Liver (tissue), 9 donors: ENCODE data around the gene PROB1. TPM values are rescaled to one million over a fixed set of nuclear protein-coding genes. Genes with fewer than 3 reads are reported as not detected.
"Not testable (repeated sequence)": the region's sequence is repeated elsewhere in the genome, so short reads cannot be mapped to it uniquely, and the experiment has no call there.

Experiments used
- DNase-seq: peaks from one replicate; pipeline ENCODE4 v3.0.0-alpha.2; 2017; ENCODE audit warnings: low spot score
- H3K27ac ChIP-seq, 2 donors: one replicate each; pipeline ENCODE4 v1.7.0; 2013; ENCODE audit warnings: inconsistent platforms in 2 of 2, low read length in 2 of 2, control low read depth in 1 of 2, low read depth in 1 of 2, mild to moderate bottlenecking in 1 of 2
- H3K27me3 ChIP-seq, 4 donors: one replicate each; pipeline versions ENCODE4 v1.6.1 to v1.7.0; 2013; ENCODE audit warnings: low read length in 3 of 4, inconsistent platforms in 1 of 4, mild to moderate bottlenecking in 1 of 4, moderate library complexity in 1 of 4; ENCODE audit not compliant: control insufficient read depth in 4 of 4, insufficient read depth in 4 of 4
- H3K36me3 ChIP-seq, 4 donors: one replicate each; pipeline versions ENCODE4 v1.6.1 to v1.7.0; 2013; ENCODE audit warnings: low read length in 3 of 4, mild to moderate bottlenecking in 3 of 4, low read depth in 1 of 4, moderate library complexity in 1 of 4; ENCODE audit not compliant: control insufficient read depth in 4 of 4, insufficient read depth in 3 of 4
- H3K4me1 ChIP-seq, 4 donors: one replicate each; pipeline versions ENCODE4 v1.6.1 to v1.7.0; 2013; ENCODE audit warnings: low read length in 3 of 4, mild to moderate bottlenecking in 3 of 4, moderate library complexity in 1 of 4; ENCODE audit not compliant: control insufficient read depth in 4 of 4, insufficient read depth in 4 of 4
- H3K4me3 ChIP-seq, 3 donors: one replicate each; pipeline versions ENCODE4 v1.6.1 to v1.7.0; 2013; ENCODE audit warnings: low read length in 3 of 3, control low read depth in 1 of 3, low read depth in 1 of 3, mild to moderate bottlenecking in 1 of 3
- H3K9ac ChIP-seq, 2 donors: one replicate each; pipeline ENCODE4 v1.7.0; 2013; ENCODE audit warnings: low read length in 2 of 2, mild to moderate bottlenecking in 2 of 2, moderate library complexity in 2 of 2, control low read depth in 1 of 2, low read depth in 1 of 2
- H3K9me3 ChIP-seq, 4 donors: one replicate each; pipeline versions ENCODE4 v1.6.1 to v1.7.0; 2013; ENCODE audit warnings: low read length in 3 of 4; ENCODE audit not compliant: control insufficient read depth in 4 of 4
- HNF4A ChIP-seq, 2 donors: conservative IDR thresholded peaks; 2 replicates each; pipeline ENCODE4 v1.6.1; 2016; ENCODE audit warnings: antibody characterized with exemption in 2 of 2, mild to moderate bottlenecking in 2 of 2
- HNF4G ChIP-seq: IDR thresholded peaks from 2 replicates; pipeline ENCODE4 v1.6.1; 2016; ENCODE audit warnings: antibody characterized with exemption
- JUND ChIP-seq, 2 donors: IDR thresholded peaks; 2 replicates each; pipeline ENCODE4 v1.6.1; 2016; ENCODE audit warnings: antibody characterized with exemption in 2 of 2
- NR2F2 ChIP-seq: IDR thresholded peaks from 2 replicates; pipeline ENCODE4 v1.6.1; 2016; ENCODE audit warnings: antibody characterized with exemption
- RXRA ChIP-seq, 2 donors: IDR thresholded peaks; 2 replicates each; pipeline ENCODE4 v1.6.1; 2017 to 2018; ENCODE audit warnings: antibody characterized with exemption in 2 of 2, mild to moderate bottlenecking in 1 of 2
- YY1 ChIP-seq: IDR thresholded peaks from 2 replicates; pipeline ENCODE4 v1.6.1; 2016; ENCODE audit warnings: antibody characterized with exemption, mild to moderate bottlenecking
- WGBS: extraction: QIAGEN DNeasy Blood & Tissue Kit; methylation state at CpG from one replicate; pipeline ENCODE4 v1.1.7; 2013; 5-methylcytosine and 5-hydroxymethylcytosine counted together
- polyA plus RNA-seq, 2 donors: library from polyadenylated mRNA; stranded (reverse) in 1 of 2; unstranded in 1 of 2; fragments of 200-250 nt in 1 of 2; fragments of >200 nt in 1 of 2; fragmentation: Nextera tagmentation in 1 of 2; extraction: Ambion mirVana in 1 of 2; gene quantifications; one replicate each; pipeline versions ENCODE4 v1.2.1 to v1.2.3, GENCODE V29; 2013 to 2015
- total RNA-seq, 2 donors: library from RNA; depleted of rRNA; stranded (reverse); fragments of >200 nt; gene quantifications; one replicate each; pipeline ENCODE4 v1.2.3, GENCODE V29; 2014
- TF ChIP-seq, protein P1 (sequence below): IDR thresholded peaks from 2 replicates; pipeline ENCODE4 v1.6.1; 2016; ENCODE audit warnings: antibody characterized with exemption, mild to moderate bottlenecking
- TF ChIP-seq, protein P2 (sequence below): IDR thresholded peaks from 2 replicates; pipeline ENCODE4 v1.6.1; 2016; ENCODE audit warnings: antibody characterized with exemption
- donor health status: healthy.
- donor health status: healthy.
- donor health status: healthy.
- donor health status: healthy.
- donor health status: healthy.

PROB1 gene
- total and polyA plus RNA-seq, 4 donors = 0.04 to 0.67 (median 0.34) TPM

DNA sequence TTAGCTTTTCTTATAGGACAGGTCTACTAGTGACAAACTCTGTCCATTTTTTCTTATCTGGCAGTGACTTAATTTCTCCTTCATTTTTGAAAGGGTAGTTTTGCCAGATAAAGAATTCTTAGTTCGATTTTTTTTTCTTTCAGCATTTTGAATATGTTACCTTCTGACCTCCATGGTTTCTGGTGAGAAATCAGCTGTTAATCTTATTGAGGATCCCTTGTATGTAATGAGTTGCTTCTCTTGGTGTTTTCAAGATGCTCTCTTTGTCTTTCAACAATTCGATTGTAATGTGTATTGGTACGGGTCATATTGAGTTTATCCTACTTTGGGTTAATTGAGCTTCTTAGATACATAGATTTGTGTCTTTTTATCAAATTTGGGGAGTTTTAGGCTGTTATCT is 40.7 kb downstream of the PROB1 start:
- Histone ChIP-seq H3K9ac (no peak overlapping the region), H3K9me3 (no peaks in the 10 kb centered on the region), H3K4me1 (peaks cover 0 to 2% (median 0%) of the 10 kb centered on the region in 4 donors), H3K4me3 (no peak overlapping the region), H3K27ac (no peak overlapping the region), H3K36me3 (peaks cover 0 to 2% (median 0%) of the 10 kb centered on the region in 4 donors), H3K27me3 (no peaks in the 10 kb centered on the region)
- DNase-seq = no peak
- no peak for TF ChIP-seq NR2F2
- TF ChIP-seq HNF4A (conservative IDR thresholded peaks at IDR 0.05) = no peak
- TF ChIP-seq RXRA (IDR thresholded peaks at IDR 0.05) = no peak
- no peak for TF ChIP-seq JUND (IDR thresholded peaks at IDR 0.05)
- WGBS = 97% methylated on average over 3 of the region's 3 CpGs

DNA sequence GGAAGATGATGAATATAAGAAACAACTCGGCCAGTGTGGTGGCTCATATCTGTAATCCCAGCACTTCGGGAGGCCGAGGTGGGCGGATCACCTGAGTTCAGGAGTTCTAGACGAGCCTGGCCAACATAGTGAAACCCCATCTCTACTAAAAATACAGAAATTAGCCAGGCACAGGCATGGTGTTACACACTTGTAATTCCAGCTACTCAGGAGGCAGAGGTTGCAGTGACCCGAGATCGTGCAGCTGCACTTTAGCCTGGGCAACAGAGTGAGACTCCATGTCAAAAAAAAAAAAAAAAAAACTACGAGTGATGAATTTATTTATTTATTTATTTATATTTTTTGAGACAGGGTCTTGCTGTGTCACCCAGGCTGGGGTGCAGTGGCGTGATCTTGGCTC is 47.0 kb downstream of the PROB1 start:
- DNase-seq, H3K4me3 ChIP-seq, H3K27me3 ChIP-seq, H3K9ac ChIP-seq, H3K9me3 ChIP-seq, H3K36me3 ChIP-seq, H3K27ac ChIP-seq: not testable (repeated sequence)
- H3K4me1 ChIP-seq = peaks cover 4 to 14% (median 7%) of the 10 kb centered on the region in 4 donors
- 94% methylated on average over 9 of the region's 9 CpGs for WGBS

DNA sequence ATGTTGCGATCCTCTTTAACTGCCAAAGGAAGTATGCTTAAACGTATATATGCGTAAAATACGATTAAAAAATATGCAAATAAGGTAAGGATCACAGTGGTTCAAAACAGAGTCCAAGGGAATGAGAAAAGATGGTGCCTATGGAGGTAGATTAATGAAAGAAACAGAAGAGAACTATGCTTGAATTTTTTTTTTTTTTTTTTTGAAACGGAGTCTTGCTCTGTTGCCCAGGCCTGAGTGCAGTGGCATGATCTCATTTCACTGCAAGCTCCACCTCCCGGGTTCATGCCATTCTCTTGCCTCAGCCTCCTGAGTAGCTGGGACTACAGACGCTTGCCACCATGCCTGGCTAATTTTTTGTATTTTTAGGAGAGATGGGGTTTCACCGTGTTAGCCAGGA is 49.5 kb downstream of the PROB1 start:
- H3K27me3 ChIP-seq, DNase-seq, H3K36me3 ChIP-seq, H3K9ac ChIP-seq, H3K9me3 ChIP-seq, H3K4me3 ChIP-seq, H3K27ac ChIP-seq: not testable (repeated sequence)
- 95% methylated on average over 8 of the region's 8 CpGs for WGBS
- H3K4me1 ChIP-seq = peaks cover 4 to 20% (median 13%) of the 10 kb centered on the region in 4 donors

DNA sequence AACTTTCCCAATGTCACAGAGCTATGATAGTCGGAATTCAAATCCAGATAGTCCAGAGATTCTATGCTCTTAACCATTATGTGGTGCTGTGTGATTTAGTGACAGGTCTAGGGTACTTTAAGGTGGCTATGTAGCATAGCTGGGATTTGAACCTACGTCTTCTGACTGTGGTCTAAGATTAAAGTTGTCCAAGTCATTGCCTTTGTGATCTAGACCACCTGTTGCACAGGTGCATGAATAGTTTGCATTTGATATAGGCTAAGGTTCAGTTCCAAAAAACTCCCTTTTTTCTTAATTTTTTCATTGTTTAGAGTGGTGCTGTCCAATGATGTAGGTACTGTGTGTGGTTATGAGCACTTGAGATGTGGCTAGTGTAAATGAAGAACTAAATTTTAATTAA is 50.7 kb downstream of the PROB1 start:
- WGBS = 92% methylated on average over 2 of the region's 2 CpGs
- no peak overlapping the region for H3K27ac ChIP-seq
- TF ChIP-seq, protein P1, sequence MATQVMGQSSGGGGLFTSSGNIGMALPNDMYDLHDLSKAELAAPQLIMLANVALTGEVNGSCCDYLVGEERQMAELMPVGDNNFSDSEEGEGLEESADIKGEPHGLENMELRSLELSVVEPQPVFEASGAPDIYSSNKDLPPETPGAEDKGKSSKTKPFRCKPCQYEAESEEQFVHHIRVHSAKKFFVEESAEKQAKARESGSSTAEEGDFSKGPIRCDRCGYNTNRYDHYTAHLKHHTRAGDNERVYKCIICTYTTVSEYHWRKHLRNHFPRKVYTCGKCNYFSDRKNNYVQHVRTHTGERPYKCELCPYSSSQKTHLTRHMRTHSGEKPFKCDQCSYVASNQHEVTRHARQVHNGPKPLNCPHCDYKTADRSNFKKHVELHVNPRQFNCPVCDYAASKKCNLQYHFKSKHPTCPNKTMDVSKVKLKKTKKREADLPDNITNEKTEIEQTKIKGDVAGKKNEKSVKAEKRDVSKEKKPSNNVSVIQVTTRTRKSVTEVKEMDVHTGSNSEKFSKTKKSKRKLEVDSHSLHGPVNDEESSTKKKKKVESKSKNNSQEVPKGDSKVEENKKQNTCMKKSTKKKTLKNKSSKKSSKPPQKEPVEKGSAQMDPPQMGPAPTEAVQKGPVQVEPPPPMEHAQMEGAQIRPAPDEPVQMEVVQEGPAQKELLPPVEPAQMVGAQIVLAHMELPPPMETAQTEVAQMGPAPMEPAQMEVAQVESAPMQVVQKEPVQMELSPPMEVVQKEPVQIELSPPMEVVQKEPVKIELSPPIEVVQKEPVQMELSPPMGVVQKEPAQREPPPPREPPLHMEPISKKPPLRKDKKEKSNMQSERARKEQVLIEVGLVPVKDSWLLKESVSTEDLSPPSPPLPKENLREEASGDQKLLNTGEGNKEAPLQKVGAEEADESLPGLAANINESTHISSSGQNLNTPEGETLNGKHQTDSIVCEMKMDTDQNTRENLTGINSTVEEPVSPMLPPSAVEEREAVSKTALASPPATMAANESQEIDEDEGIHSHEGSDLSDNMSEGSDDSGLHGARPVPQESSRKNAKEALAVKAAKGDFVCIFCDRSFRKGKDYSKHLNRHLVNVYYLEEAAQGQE = no peak
- no peak for TF ChIP-seq HNF4G
- TF ChIP-seq JUND (IDR thresholded peaks at IDR 0.05) = no peak
- no peak for TF ChIP-seq NR2F2
- TF ChIP-seq YY1 = no peak
- TF ChIP-seq, protein P2, sequence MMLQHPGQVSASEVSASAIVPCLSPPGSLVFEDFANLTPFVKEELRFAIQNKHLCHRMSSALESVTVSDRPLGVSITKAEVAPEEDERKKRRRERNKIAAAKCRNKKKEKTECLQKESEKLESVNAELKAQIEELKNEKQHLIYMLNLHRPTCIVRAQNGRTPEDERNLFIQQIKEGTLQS = no peak
- no peak for TF ChIP-seq HNF4A (conservative IDR thresholded peaks at IDR 0.05)
- peaks cover 3 to 20% (median 13%) of the 10 kb centered on the region in 4 donors for H3K4me1 ChIP-seq
- no peaks in the 10 kb centered on the region for H3K9me3 ChIP-seq
- no peaks in the 10 kb centered on the region for H3K27me3 ChIP-seq
- H3K4me3 ChIP-seq = no peak overlapping the region
- DNase-seq = no peak
- H3K9ac ChIP-seq = no peak overlapping the region
- H3K36me3 ChIP-seq = no peaks in the 10 kb centered on the region
